GM21737 (cell line): ENCODE results near the gene ULK4.

Experiments
- ATAC-seq: cut with Tn5 transposase; IDR thresholded peaks from one replicate; pipeline ENCODE4 v1.9.1; 2021; ENCODE audit warnings: mild to moderate bottlenecking, moderate library complexity; ENCODE audit not compliant: unreplicated experiment

The ULK4 gene

GRCh38 chr3:41328926-41329325 is 633.0 kb downstream of the ULK4 start:
- ATAC-seq, result no peak

GRCh38 chr3:41327718-41328117 is 634.2 kb downstream of the ULK4 start:
- ATAC-seq, result no peak

GRCh38 chr3:41324156-41324475 is 637.8 kb downstream of the ULK4 start:
- ATAC-seq, result no peak

DNA sequence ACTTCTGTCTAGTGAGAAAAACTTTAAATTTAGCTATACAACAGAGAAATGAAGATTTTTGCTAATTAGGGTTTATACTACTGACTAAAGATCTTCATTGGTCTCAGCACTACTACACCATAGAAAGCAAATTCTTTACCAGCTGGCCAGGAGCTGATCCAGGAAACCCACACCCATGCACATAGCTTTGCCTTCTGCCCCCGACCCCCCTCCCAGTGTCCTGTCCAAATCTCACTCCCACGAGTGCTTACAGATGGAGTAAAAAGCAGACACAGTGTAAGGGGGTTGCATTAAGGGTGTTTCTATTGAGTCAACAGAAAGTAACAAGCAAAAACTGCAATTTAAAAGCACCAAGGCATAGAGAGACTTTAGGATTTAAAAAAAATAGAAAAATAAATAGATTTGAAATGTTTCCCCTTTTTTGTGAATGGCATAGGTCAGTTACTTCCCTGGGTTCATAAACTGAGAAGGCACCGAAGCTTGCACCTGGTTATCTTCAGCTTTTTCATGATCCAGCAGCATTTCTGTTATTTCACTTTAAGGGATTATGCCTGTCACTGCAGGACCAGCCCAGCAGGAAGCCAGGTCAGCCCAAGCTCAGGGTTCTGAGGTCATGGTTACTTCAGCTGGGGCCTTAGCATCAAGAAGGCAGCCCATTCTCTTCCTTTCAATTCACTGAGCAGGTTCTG is 638.3 kb downstream of the ULK4 start:
- no peak for ATAC-seq

DNA sequence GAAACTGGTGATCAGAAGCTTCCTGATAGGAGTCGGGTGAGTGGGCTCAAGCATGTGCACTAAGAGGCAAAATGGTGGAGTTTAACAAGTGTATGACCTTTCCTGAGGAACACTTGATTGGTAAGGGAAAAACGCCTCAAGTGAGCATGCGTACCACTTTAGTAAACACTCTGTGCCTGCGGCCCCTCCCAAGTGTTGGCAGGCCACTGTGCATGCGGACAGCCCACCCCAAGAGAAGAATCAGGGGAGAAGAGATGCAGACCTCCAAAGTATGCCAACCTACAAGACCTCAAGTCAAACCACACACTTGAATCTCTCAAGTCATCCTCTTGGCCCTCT is 640.3 kb downstream of the ULK4 start:
- no peak for ATAC-seq

GRCh38 chr3:41320953-41321641 is 640.8 kb downstream of the ULK4 start:
- ATAC-seq, result no peak

DNA sequence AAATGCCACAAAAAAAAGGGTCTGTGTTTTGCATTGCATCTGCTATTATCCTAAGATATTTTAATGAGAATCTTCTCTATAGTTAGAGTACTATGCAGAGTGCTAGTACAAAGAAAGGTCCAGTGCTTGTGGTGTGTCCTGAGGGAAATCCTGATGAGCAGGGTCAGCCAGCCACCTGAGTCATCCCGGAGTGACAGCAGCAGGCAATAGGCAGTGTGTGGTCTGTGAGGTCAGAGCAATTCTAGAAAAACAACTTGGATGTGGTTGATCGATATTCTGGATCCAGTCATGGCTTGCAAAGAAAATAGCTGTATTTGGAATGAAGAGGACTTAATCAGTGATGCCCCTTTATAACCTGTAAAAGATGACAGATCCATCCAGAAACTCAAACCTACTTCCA is 643.4 kb downstream of the ULK4 start:
- ATAC-seq, result no peak

DNA sequence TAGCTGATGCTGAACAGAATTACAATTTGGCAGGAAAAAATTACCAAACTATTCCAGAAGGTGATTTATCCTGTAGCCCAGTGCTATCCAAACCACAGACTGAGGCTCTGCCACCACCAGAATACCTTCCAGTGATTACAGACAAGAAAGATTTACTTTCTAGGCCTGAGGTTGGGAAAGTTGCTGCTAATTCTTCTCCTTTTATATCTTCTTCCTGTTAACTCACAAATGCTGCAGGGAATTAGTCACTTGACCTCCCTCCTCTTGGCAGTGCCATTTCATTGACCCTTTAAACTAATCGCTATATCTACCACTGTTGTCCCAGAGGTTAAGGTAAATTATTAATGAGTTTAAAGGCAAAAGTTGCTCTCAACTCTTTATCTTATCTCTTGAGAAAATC is 644.2 kb downstream of the ULK4 start:
- no peak for ATAC-seq

- no peak for ATAC-seq
These were observed 644.6 kb downstream of the ULK4 start for GRCh38 chr3:41317298-41317697.

GRCh38 chr3:41315126-41315525 is 646.8 kb downstream of the ULK4 start:
- no peak for ATAC-seq

DNA sequence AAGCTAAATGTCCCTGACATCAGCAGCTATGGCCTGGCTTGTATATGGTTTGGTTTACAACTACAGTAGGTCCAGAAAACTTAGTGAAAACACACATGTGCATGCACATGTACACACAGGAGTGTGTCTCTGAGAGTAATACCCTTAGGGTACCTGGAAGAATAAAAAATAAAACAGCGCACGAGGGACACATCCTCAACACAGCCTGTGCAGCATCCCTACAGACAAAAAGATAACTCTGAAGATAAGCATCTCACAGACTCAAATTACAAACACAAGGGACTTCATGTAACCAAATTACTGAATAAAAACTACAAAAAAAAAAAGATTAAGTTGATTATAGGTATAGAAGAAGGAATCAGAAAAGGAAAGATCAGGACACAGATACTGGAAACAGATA is 653.8 kb downstream of the ULK4 start:
- no peak for ATAC-seq

- ATAC-seq, result no peak
These were observed 654.8 kb downstream of the ULK4 start for GRCh38 chr3:41307065-41307464.

DNA sequence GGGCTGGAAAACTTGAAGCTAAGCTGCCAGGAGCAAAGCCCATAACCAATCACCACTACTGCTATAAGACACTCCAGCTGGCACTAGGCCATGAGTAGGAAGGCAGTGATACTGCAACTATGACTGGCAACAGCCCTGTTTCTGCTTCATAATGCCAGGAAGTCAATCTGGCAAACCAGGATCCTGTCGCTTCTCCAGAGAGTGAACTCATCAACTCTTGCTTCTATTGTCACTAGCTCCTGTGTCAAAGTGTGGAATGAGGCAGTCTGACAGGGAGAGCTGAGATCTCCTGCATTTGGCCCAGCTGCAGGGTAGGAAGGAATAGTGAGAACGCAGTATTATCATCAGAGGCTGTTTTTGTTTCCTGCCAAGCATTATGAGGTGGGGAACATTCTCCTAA is 657.3 kb downstream of the ULK4 start:
- no peak for ATAC-seq

GRCh38 chr3:41302295-41302694 is 659.6 kb downstream of the ULK4 start:
- ATAC-seq, result no peak

- ATAC-seq, result no peak
These were observed 660.4 kb downstream of the ULK4 start for GRCh38 chr3:41301548-41301947.

DNA sequence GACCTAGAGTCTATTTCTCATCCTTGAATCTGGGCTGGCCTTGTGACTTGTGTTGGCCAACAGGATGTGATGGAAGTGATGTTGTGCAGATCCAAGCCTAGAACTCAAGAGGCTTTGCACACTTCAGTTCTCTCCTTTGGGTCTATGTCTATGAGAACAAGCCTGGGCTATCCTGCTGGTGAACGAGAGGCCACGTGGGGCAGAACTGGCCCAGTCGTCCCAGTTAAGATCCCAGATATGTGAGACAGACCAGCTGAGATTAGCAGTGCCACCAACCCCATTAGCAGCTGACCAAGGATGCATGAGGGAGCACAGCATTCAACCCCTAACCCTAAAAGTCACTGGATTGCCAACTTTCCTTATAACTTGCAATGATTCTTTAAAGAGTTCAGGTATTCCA is 662.9 kb downstream of the ULK4 start:
- ATAC-seq, result no peak

DNA sequence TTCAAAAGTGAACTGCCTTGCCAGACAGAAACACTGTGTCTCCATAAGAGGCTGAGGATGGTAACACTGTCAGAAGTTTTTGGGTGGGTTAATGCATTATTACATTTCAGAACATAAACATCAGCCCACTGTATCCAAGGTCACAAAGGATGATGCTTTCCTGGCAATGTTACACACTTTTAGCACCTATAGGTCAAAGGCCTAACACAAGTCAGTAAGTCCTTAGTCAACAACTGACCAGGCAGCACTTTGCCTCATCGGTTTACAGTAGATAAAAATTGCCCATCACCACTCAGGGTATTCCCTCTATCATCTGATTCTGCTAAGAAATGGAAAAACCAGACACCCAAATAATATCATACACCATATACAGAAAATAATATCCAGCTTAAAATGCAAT is 664.2 kb downstream of the ULK4 start:
- ATAC-seq, result no peak

DNA sequence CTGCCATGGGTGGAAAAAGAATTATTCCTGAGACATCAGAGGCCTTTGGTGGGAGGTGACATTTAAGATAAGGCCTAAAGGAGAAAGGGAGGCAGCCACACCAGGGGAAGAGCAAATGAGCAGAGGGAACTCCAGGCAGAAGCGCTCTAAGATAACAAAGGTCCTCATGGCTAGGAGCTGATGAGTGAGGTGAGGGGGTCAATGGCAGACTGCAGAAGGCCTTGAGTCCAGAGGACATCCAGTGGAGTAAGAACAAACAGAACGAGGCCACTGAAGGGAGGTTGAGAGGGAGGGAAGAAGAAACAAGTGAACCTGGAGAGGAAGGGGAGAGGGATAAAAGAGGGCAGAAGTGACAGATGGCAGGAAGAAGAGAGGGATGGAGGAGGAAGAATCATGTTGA is 665.3 kb downstream of the ULK4 start:
- no peak for ATAC-seq

DNA sequence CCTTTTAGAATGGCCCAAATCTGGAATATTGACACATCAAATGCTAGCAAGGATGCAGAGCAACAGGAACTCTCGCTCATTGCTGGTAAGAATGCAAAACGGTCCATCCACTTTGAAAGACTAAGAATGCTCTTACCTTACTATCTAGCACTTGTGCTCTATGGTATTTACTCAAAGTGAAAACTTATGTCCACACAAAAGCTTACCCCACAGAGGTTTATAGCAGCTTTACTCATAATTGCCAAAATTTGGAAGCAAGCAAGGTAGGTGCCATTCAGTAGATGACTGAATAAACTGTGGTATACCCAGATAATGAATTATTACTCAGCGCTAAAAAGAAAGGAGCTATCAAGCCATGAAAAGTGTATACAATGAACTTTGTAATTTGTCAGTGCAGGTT is 666.2 kb downstream of the ULK4 start:
- no peak for ATAC-seq

- no peak for ATAC-seq
These were observed 668.7 kb downstream of the ULK4 start for GRCh38 chr3:41293169-41293681.

DNA sequence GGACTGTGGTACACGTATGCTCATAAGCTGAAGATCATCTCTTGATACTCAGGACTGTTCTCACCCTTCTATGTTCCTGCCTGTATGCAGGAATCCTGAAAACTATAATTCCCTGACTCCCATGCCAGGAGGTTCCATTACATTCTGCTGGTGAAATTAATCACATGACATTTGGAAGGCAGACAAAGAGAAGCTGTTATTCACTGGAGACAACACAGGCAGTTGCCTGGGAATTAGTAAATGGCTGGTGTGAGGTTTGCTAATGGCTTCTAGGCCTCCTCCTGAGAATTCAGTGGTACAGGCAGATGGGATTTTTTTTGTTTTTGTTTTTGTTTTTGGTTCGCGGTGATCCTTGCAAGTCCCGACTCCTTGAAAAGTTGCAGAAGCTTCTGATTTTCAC is 671.2 kb downstream of the ULK4 start:
- no peak for ATAC-seq

GRCh38 chr3:41290306-41290705 is 671.6 kb downstream of the ULK4 start:
- no peak for ATAC-seq

- no peak for ATAC-seq
These were observed 673.1 kb downstream of the ULK4 start for GRCh38 chr3:41288785-41289184.
